GM12878 (cell line): ENCODE results near the gene SCCPDH. TPM values are rescaled to one million over a fixed set of nuclear protein-coding genes. Genes with fewer than 3 reads are reported as not detected.

Experiments used
- BHLHE40 ChIP-seq, 2 experiments: fragments of 450-650 bp in 1 of 2; IDR thresholded peaks; 2 replicates each; pipeline ENCODE4 v1.6.1; 2011 to 2017; ENCODE audit warnings: low read depth in 2 of 2, borderline replicate concordance in 1 of 2, improper control_type of control experiment in 1 of 2, low read length in 1 of 2, mild to moderate bottlenecking in 1 of 2
- CREB1 ChIP-seq: IDR thresholded peaks from 2 replicates; pipeline ENCODE4 v1.6.1; 2012; ENCODE audit warnings: low read depth, mild to moderate bottlenecking, inconsistent platforms
- EP300 ChIP-seq, 2 experiments: fragments of 150-350 bp in 1 of 2; IDR thresholded peaks; 2 replicates each; pipeline ENCODE4 v1.6.1; 2011 to 2012; ENCODE audit warnings: low read depth in 2 of 2, low read length in 2 of 2, borderline replicate concordance in 1 of 2, improper control_type of control experiment in 1 of 2, inconsistent platforms in 1 of 2; ENCODE audit not compliant: control insufficient read depth in 1 of 2
- RB1 ChIP-seq: fragments of 450-650 bp; formaldehyde crosslinking; IDR thresholded peaks from 2 replicates; pipeline ENCODE4 v1.6.1; 2017; ENCODE audit warnings: mild to moderate bottlenecking, borderline replicate concordance
- ZBTB11 ChIP-seq: fragments of 450-650 bp; formaldehyde crosslinking; IDR thresholded peaks from 2 replicates; pipeline ENCODE4 v1.5.0; 2022; ENCODE audit warnings: mild to moderate bottlenecking, missing genetic modification characterization
- ZSCAN29 ChIP-seq: fragments of 450-650 bp; IDR thresholded peaks from 2 replicates; pipeline ENCODE4 v1.6.1; 2017; ENCODE audit warnings: mild to moderate bottlenecking, moderate library complexity
- polyA plus RNA-seq, 11 experiments: library from polyadenylated mRNA; depleted of rRNA in 4 of 11; unstranded in 6 of 11; stranded (reverse) in 5 of 11; fragments of >200 nt; fragmentation: Nextera tagmentation in 4 of 11; fragmentation: Illumina TruSeq in 1 of 11; extraction: Ambion mirVana in 4 of 11; extraction: Trizol in 1 of 11; gene quantifications; 1 replicate in 1 of 11; 2 replicates in 10 of 11; pipeline versions ENCODE4 v1.2.1 to v1.2.3, GENCODE V29; 2011 to 2016; ENCODE audit warnings: inconsistent platforms in 2 of 11, missing spikeins in 2 of 11, low read depth in 1 of 11
- total RNA-seq, 4 experiments: library from RNA; depleted of rRNA in 3 of 4; stranded (reverse); fragments of >200 nt in 3 of 4; fragmentation: Illumina TruSeq in 1 of 4; extraction: Trizol in 1 of 4; gene quantifications; 2 replicates each; pipeline versions ENCODE4 v1.2.1 to v1.2.3, GENCODE V29; 2013 to 2021
- TF ChIP-seq, protein P1 (sequence below): fragments of 450-650 bp; formaldehyde crosslinking; IDR thresholded peaks from 2 replicates; pipeline ENCODE4 v1.4.0; 2022; ENCODE audit warnings: mild to moderate bottlenecking, moderate library complexity
- TF ChIP-seq, protein P2 (sequence below): IDR thresholded peaks from 2 replicates; pipeline ENCODE4 v1.6.1; 2011; ENCODE audit warnings: low read depth, low read length, improper control_type of control experiment, borderline replicate concordance

Gene SCCPDH
- total and polyA plus RNA-seq, 10 of the 15 experiments (the other 5 are each of a cell fraction or from before 2014, with no cell fraction given): 5.4 to 44.8 (median 24.5) TPM

- no peak for TF ChIP-seq ZBTB11
- TF ChIP-seq ZSCAN29: no peak
- TF ChIP-seq BHLHE40 (IDR thresholded peaks at IDR 0.05; ENCODE audit: borderline replicate concordance in 1 of 2, low read depth in 2 of 2, low read length in 1 of 2): no peak
- TF ChIP-seq, protein P1, sequence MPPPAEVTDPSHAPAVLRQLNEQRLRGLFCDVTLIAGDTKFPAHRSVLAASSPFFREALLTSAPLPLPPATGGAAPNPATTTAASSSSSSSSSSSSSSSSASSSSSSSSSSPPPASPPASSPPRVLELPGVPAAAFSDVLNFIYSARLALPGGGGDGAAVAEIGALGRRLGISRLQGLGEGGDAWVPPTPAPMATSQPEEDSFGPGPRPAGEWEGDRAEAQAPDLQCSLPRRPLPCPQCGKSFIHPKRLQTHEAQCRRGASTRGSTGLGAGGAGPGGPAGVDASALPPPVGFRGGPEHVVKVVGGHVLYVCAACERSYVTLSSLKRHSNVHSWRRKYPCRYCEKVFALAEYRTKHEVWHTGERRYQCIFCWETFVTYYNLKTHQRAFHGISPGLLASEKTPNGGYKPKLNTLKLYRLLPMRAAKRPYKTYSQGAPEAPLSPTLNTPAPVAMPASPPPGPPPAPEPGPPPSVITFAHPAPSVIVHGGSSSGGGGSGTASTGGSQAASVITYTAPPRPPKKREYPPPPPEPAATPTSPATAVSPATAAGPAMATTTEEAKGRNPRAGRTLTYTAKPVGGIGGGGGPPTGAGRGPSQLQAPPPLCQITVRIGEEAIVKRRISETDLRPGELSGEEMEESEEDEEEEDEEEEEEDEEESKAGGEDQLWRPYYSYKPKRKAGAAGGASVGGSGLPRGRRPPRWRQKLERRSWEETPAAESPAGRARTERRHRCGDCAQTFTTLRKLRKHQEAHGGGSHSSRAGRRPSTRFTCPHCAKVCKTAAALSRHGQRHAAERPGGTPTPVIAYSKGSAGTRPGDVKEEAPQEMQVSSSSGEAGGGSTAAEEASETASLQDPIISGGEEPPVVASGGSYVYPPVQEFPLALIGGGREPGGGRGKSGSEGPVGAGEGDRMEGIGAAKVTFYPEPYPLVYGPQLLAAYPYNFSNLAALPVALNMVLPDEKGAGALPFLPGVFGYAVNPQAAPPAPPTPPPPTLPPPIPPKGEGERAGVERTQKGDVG (CRISPR knock-in tag): no peak
- TF ChIP-seq RB1: no peak
- TF ChIP-seq, protein P2, sequence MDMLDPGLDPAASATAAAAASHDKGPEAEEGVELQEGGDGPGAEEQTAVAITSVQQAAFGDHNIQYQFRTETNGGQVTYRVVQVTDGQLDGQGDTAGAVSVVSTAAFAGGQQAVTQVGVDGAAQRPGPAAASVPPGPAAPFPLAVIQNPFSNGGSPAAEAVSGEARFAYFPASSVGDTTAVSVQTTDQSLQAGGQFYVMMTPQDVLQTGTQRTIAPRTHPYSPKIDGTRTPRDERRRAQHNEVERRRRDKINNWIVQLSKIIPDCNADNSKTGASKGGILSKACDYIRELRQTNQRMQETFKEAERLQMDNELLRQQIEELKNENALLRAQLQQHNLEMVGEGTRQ: no peak
- no peak for TF ChIP-seq EP300 (IDR thresholded peaks at IDR 0.05; ENCODE audit: borderline replicate concordance in 1 of 2, control insufficient read depth in 1 of 2, low read depth in 2 of 2, low read length in 2 of 2)
- no peak for TF ChIP-seq CREB1
Observed at GRCh38 chr1:246709835-246710234, 14.4 kb upstream of the SCCPDH start (continued).
